ENCODE measurements around the gene DHRS7.

DNA sequence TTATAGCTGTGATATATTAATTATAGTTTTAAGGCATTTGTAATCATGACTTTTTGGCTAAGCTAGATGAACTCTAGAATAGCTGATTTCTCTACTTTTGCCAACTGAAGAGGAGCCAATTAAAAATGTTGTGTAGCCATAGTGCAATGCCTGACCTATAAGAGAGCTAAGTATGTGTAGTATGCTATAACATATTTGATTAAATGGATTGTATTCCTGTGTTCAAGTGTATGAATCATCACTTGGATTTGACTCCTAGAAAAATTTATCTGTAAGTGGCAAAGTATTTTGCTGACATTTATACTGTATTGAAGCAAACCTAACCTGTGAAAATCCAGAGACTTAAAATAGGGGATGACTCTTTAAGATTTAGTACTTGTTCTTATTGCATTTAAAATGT is 39.3 kb downstream of the DHRS7 start:
- TF ChIP-seq, protein P1, sequence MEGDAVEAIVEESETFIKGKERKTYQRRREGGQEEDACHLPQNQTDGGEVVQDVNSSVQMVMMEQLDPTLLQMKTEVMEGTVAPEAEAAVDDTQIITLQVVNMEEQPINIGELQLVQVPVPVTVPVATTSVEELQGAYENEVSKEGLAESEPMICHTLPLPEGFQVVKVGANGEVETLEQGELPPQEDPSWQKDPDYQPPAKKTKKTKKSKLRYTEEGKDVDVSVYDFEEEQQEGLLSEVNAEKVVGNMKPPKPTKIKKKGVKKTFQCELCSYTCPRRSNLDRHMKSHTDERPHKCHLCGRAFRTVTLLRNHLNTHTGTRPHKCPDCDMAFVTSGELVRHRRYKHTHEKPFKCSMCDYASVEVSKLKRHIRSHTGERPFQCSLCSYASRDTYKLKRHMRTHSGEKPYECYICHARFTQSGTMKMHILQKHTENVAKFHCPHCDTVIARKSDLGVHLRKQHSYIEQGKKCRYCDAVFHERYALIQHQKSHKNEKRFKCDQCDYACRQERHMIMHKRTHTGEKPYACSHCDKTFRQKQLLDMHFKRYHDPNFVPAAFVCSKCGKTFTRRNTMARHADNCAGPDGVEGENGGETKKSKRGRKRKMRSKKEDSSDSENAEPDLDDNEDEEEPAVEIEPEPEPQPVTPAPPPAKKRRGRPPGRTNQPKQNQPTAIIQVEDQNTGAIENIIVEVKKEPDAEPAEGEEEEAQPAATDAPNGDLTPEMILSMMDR (conservative IDR thresholded peaks at IDR 0.05; ENCODE audit: low read length): no peak
- no peak for TF ChIP-seq EZH2phosphoT487 (IDR thresholded peaks at IDR 0.05; ENCODE audit: borderline replicate concordance)
